Measurements from ENCODE around the gene CYB561D1. TPM values are rescaled to one million over a fixed set of nuclear protein-coding genes. Genes with fewer than 3 reads are reported as not detected.

Gene CYB561D1
- total and polyA plus RNA-seq, 10 of the 15 experiments (the other 5 are each of a cell fraction or from before 2014, with no cell fraction given), result 0.68 to 9.0 (median 3.3) TPM

- TF ChIP-seq, protein P1, sequence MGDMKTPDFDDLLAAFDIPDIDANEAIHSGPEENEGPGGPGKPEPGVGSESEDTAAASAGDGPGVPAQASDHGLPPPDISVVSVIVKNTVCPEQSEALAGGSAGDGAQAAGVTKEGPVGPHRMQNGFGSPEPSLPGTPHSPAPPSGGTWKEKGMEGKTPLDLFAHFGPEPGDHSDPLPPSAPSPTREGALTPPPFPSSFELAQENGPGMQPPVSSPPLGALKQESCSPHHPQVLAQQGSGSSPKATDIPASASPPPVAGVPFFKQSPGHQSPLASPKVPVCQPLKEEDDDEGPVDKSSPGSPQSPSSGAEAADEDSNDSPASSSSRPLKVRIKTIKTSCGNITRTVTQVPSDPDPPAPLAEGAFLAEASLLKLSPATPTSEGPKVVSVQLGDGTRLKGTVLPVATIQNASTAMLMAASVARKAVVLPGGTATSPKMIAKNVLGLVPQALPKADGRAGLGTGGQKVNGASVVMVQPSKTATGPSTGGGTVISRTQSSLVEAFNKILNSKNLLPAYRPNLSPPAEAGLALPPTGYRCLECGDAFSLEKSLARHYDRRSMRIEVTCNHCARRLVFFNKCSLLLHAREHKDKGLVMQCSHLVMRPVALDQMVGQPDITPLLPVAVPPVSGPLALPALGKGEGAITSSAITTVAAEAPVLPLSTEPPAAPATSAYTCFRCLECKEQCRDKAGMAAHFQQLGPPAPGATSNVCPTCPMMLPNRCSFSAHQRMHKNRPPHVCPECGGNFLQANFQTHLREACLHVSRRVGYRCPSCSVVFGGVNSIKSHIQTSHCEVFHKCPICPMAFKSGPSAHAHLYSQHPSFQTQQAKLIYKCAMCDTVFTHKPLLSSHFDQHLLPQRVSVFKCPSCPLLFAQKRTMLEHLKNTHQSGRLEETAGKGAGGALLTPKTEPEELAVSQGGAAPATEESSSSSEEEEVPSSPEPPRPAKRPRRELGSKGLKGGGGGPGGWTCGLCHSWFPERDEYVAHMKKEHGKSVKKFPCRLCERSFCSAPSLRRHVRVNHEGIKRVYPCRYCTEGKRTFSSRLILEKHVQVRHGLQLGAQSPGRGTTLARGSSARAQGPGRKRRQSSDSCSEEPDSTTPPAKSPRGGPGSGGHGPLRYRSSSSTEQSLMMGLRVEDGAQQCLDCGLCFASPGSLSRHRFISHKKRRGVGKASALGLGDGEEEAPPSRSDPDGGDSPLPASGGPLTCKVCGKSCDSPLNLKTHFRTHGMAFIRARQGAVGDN (IDR thresholded peaks at IDR 0.05), result no peak
- TF ChIP-seq BRCA1 (IDR thresholded peaks at IDR 0.05; ENCODE audit: low read depth, low read length), result no peak
- peak; percentile 93 for TF ChIP-seq MTA2 (IDR thresholded peaks at IDR 0.05; ENCODE audit: low read depth)
- 0 out of 2 replicates have a peak, but pooled peaks have one; percentile 15 for TF ChIP-seq IKZF1 (conservative IDR thresholded peaks at IDR 0.05)
- TF ChIP-seq HDAC6 (IDR thresholded peaks at IDR 0.05; ENCODE audit: unreplicated experiment), result no peak
- 0 out of 4 replicates have a peak, but pooled peaks of 1 of the 2 experiments have one; percentile 13 for TF ChIP-seq BHLHE40 (IDR thresholded peaks at IDR 0.05; ENCODE audit: borderline replicate concordance in 1 of 2, low read depth in 2 of 2, low read length in 1 of 2)
- TF ChIP-seq JUND (IDR thresholded peaks at IDR 0.05; ENCODE audit: low read depth, low read length), result 0 out of 2 replicates have a peak, but pooled peaks have one; percentile 8
- TF ChIP-seq EP300 (IDR thresholded peaks at IDR 0.05; ENCODE audit: borderline replicate concordance in 1 of 2, control insufficient read depth in 1 of 2, low read depth in 2 of 2, low read length in 2 of 2), result peak in 1 of 2 experiments; percentile 60; a peak in 1 of 4 replicates
Measured at GRCh38 chr1:109513110-109513710, 19.3 kb downstream of the CYB561D1 start (continued).
